HL-60 (cell line): Measurements from ENCODE around the gene JUNB.

ENCODE experiments used
- CTCF ChIP-seq: IDR thresholded peaks from one replicate; pipeline ENCODE4 v1.5.1; 2011; ENCODE audit warnings: low read length, control low read depth, inconsistent platforms; ENCODE audit not compliant: insufficient read depth
- POLR2AphosphoS5 ChIP-seq: IDR thresholded peaks from 2 replicates; pipeline ENCODE4 v1.6.1; 2012; ENCODE audit warnings: low read depth

GRCh38 chr19:12800466-12800770 is 9.1 kb downstream of the JUNB start:
- TF ChIP-seq CTCF, result no peak
- no peak for TF ChIP-seq POLR2AphosphoS5
